ENCODE results near the gene C1orf21.

- TF ChIP-seq POLR2A (IDR thresholded peaks at IDR 0.05; ENCODE audit: low read depth, low read length) (no peak), POLR2AphosphoS5 (IDR thresholded peaks at IDR 0.05; ENCODE audit: low read depth, low read length) (no peak), TAF1 (IDR thresholded peaks at IDR 0.05; ENCODE audit: borderline replicate concordance, low read depth, low read length) (no peak)
These were observed 51.5 kb downstream of the C1orf21 start for GRCh38 chr1:184438363-184438762.
